ENCODE measurements around the gene PARD3B.

GRCh38 chr2:205218056-205218455 is 672.8 kb downstream of the PARD3B start:
- TF ChIP-seq YY1 (IDR thresholded peaks at IDR 0.05; ENCODE audit: insufficient read depth, insufficient read length) (no peak), SUZ12 (IDR thresholded peaks at IDR 0.05; ENCODE audit: extremely low read depth, insufficient read depth, insufficient read length) (no peak), ZNF274 (IDR thresholded peaks at IDR 0.05; ENCODE audit: low read depth, low read length) (no peak)

Data from NT2/D1 (cell line).